B cell (primary cell): Measurements from ENCODE around the gene FNDC3A.

Experiments used
- EZH2 ChIP-seq: IDR thresholded peaks from 2 replicates; pipeline ENCODE4 v1.6.1; 2012; ENCODE audit warnings: borderline replicate concordance, low read depth, mild to moderate bottlenecking, moderate library complexity, low read length; ENCODE audit not compliant: insufficient read depth, poor library complexity, severe bottlenecking
- TF ChIP-seq, protein P1 (sequence below): fragments of 200-600 bp; IDR thresholded peaks from one replicate; pipeline ENCODE4 v1.8.0; 2022; ENCODE audit warnings: antibody characterized with exemption, mild to moderate bottlenecking

DNA sequence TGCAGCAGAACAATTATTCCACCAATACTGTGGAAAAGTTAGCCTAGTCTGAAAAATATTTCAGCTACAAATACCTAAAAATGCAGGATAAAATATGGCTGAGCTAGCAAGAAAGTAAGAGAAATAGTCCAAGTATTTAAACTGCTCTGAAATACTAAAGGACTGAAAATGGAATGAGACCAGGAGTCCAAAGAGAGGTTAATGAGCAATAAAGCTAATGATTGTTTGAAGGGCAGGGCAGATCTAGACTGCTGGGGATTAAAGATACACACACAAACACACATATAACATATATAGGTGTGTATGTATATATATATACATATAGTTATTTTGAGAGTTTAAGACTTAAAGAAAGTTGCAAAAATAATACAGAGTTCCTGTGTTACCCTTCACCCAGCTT is 269.4 kb downstream of the FNDC3A start:
- TF ChIP-seq, protein P1, sequence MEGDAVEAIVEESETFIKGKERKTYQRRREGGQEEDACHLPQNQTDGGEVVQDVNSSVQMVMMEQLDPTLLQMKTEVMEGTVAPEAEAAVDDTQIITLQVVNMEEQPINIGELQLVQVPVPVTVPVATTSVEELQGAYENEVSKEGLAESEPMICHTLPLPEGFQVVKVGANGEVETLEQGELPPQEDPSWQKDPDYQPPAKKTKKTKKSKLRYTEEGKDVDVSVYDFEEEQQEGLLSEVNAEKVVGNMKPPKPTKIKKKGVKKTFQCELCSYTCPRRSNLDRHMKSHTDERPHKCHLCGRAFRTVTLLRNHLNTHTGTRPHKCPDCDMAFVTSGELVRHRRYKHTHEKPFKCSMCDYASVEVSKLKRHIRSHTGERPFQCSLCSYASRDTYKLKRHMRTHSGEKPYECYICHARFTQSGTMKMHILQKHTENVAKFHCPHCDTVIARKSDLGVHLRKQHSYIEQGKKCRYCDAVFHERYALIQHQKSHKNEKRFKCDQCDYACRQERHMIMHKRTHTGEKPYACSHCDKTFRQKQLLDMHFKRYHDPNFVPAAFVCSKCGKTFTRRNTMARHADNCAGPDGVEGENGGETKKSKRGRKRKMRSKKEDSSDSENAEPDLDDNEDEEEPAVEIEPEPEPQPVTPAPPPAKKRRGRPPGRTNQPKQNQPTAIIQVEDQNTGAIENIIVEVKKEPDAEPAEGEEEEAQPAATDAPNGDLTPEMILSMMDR = no peak
- no peak for TF ChIP-seq EZH2
